Activated B cell treated with CpG ODN at 0.5 μM for 24 hours (primary cell): ENCODE data around the gene EDRF1. TPM values are rescaled to one million over a fixed set of nuclear protein-coding genes. Genes with fewer than 3 reads are reported as not detected.

Source experiments
- ATAC-seq: fragments of 200-7000 bp; cut with Tn5 transposase; one replicate; pipeline ENCODE4 v1.10.0; 2021; ENCODE audit warnings: low read depth, mild to moderate bottlenecking, moderate library complexity
- CTCF ChIA-PET: fragments of 350-600 bp; sonication (Branson Sonifier 250); formaldehyde crosslinking; loops from one replicate; lab custom pipeline; 2021; ENCODE audit warnings: antibody characterized with exemption; lab: Charles Lee
- POLR2A ChIA-PET: fragments of 350-600 bp; sonication (Branson Sonifier 250); formaldehyde crosslinking; loops from one replicate; lab custom pipeline; 2021; ENCODE audit warnings: antibody characterized with exemption; lab: Charles Lee
- DNase-seq: peaks from one replicate; pipeline ENCODE4 v3.0.0; 2022
- H3K27ac Mint-ChIP-seq: one replicate; pipeline ENCODE4 v1.8.0; 2020; ENCODE audit warnings: mixed read lengths
- H3K27me3 Mint-ChIP-seq: one replicate; pipeline ENCODE4 v1.8.0; 2021; ENCODE audit warnings: mixed read lengths
- H3K36me3 Mint-ChIP-seq: one replicate; pipeline ENCODE4 v1.8.0; 2021; ENCODE audit warnings: low read depth, mixed read lengths
- H3K4me1 Mint-ChIP-seq: one replicate; pipeline ENCODE4 v1.8.0; 2021; ENCODE audit warnings: mixed read lengths
- H3K4me3 Mint-ChIP-seq: one replicate; pipeline ENCODE4 v1.8.0; 2020; ENCODE audit warnings: mild to moderate bottlenecking, mixed read lengths
- H3K9me3 Mint-ChIP-seq: one replicate; pipeline ENCODE4 v1.8.0; 2020; ENCODE audit warnings: mixed read lengths
- CTCF ChIP-seq: fragments of 200-600 bp; IDR thresholded peaks from one replicate; pipeline ENCODE4 v1.8.0; 2022; ENCODE audit warnings: antibody characterized with exemption, mild to moderate bottlenecking
- intact Hi-C: fragments of 100-400 bp; cut with micrococcal nuclease; formaldehyde crosslinking; loops from one replicate; pipeline ENCODE4 v1.15.1; 2024
- total RNA-seq: library from RNA; stranded (reverse); gene quantifications from 2 replicates; pipeline ENCODE4 v1.2.3, GENCODE V29; 2022

The EDRF1 gene
- total RNA-seq, 1 donor from 2014 or later, result 52.7 TPM

DNA sequence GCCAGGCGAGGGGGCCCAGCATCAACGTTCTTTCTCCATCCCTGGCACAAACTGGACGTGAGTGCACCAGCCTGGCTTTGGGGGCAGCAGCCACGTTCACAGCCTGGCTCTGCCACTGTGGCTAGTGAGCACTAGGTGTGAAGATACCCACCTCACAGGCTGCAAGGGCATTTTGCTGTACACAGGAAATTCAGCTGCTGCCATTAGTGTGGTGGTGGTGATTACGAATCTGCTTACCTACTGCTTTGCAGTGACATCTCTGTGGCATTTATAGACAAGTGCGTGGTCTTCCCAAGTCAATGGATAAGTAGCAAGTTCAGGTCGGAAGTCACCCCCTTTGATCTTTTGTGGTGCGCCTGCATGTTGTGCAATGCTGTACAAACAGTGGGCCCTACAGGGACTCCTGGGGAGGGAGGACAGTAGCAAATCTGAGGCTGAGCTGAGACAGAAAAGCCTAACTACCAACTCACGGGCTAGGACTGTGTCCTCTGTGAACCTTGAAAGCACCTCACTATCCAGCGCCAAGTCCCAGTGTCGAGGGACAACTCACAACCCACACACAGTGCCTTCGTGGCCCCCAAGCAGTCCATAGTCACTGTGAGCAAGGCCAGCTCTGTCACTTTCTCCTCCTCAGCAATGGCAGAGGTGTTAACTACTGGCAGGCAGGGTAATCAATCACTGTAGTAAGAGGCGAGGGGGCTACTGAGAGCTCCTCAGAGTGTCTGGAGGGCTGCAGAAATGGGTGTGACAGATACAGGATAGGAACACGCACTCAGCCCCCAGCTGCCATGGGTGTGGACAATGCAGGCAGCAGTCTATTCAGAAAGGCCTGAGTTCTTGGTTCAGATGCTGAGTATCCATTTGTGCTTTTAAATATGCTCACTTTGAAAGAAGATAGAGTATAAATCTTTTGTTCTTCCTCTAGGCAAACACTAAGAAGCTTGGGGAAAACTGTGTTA lies 73.1 kb downstream of the EDRF1 start:
- Mint-ChIP-seq H3K4me3 (no peak overlapping the region), H3K36me3 (peaks cover 76% of the 10 kb centered on the region), H3K27me3 (no peaks in the 10 kb centered on the region), H3K9me3 (no peaks in the 10 kb centered on the region), H3K27ac (no peak overlapping the region), H3K4me1 (no peaks in the 10 kb centered on the region)
- ChIA-PET CTCF (no interaction called here), POLR2A (no interaction called here)
- intact Hi-C loops, result no loop called here
- ATAC-seq (no peak), DNase-seq (no peak)
- no peak for TF ChIP-seq CTCF

DNA sequence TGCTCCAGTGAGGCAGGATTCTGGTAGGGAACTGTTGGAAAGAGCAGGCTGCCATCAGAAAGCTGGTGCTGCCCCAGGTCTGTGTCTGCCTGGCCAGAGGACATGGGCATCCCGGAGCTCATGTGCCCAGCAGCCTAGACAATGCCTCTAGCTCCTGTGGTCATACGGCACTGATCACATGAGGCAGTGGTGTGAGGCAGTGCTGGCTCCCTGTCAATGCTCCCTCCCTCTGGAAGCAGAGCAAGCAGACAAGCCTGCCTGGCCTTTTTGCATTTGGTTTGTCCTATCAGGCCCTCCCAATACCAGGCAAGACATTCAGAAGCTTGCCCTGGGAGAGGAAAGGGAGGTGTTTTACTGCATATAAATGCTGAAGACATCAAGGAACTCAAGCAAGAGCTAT lies 75.6 kb downstream of the EDRF1 start:
- no peak for ATAC-seq
- Mint-ChIP-seq H3K27ac (no peak overlapping the region), H3K4me1 (no peaks in the 10 kb centered on the region), H3K4me3 (no peak overlapping the region), H3K27me3 (no peaks in the 10 kb centered on the region), H3K9me3 (no peaks in the 10 kb centered on the region), H3K36me3 (peaks cover 71% of the 10 kb centered on the region)
- intact Hi-C loops, result no loop called here
- no peak for TF ChIP-seq CTCF
- CTCF ChIA-PET, result no interaction called here
- no peak for DNase-seq
- POLR2A ChIA-PET, result no interaction called here

- POLR2A ChIA-PET, result no interaction called here
- H3K4me3 Mint-ChIP-seq, result no peak overlapping the region
- ATAC-seq (no peak), DNase-seq (no peak)
- H3K4me1 Mint-ChIP-seq, result no peaks in the 10 kb centered on the region
- CTCF ChIA-PET, result no interaction called here
- intact Hi-C loops, result no loop called here
- no peak for TF ChIP-seq CTCF
- H3K27ac Mint-ChIP-seq, result no peak overlapping the region
- H3K27me3 Mint-ChIP-seq, result no peaks in the 10 kb centered on the region
- H3K36me3 Mint-ChIP-seq, result peaks cover 72% of the 10 kb centered on the region
- no peaks in the 10 kb centered on the region for H3K9me3 Mint-ChIP-seq
These were observed 76.2 kb downstream of the EDRF1 start for GRCh38 chr10:125795637-125796190.

DNA sequence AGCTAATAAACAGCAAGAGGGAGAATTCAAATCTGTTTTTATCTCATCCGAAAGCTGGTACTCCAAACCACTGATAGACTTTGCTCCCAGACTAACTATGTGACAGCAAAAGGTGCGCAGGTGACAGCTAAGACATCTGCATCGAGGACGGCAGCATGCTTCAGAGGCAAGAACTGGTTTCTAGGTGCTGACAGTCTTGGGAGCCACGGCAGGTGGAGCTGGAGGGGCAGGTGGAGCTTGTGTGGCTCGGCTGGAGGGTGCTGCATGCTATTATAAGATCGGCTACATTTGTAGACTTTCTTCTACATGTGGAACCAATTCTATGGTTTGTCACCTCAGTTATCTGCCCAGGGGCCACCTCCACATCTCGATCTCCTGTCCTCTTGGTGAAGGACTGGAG lies 77.9 kb downstream of the EDRF1 start:
- DNase-seq, result no peak
- Mint-ChIP-seq H3K27me3 (no peaks in the 10 kb centered on the region), H3K9me3 (no peaks in the 10 kb centered on the region), H3K36me3 (peaks cover 71% of the 10 kb centered on the region), H3K4me1 (no peaks in the 10 kb centered on the region), H3K4me3 (no peak overlapping the region), H3K27ac (no peak overlapping the region)
- TF ChIP-seq CTCF, result no peak
- intact Hi-C loops, result no loop called here
- ChIA-PET POLR2A (no interaction called here), CTCF (no interaction called here)
- ATAC-seq, result no peak

DNA sequence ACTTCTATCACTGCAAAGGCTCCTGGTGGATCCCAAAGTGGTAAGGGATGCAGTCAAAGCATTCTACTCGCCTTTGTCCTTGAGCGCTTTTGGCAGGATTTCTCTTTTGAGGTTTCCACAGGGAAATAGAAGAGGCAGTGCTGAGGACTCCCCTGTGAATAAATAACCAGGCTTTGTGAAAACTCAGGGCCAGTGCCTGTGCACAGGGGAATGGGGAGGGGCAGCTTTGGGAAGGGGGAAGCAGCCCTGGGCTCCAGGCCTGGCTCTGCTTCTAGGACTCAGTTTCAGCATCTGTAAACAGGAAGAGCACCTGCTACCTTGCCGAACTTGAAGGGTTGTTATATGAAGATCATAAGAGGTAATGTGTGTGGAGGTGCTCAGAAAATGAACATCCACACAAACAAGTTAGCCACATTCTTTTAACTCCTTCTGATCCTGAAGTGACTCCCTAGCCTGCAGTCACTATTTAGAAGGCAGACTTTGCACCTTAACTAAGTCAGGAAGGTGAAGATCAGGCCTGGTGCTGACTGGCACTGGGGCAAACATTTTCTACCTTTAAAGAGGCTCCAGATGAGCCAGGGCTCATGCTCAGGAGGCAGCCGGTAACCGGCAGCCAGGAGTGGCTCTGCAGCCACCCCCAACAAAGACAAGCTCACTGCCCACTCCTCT lies 78.6 kb downstream of the EDRF1 start:
- H3K27ac Mint-ChIP-seq, result no peak overlapping the region
- no peak for ATAC-seq
- no peak for DNase-seq
- H3K4me3 Mint-ChIP-seq, result no peak overlapping the region
- H3K36me3 Mint-ChIP-seq, result peaks cover 68% of the 10 kb centered on the region
- H3K27me3 Mint-ChIP-seq, result no peaks in the 10 kb centered on the region
- H3K9me3 Mint-ChIP-seq, result no peaks in the 10 kb centered on the region
- H3K4me1 Mint-ChIP-seq, result no peaks in the 10 kb centered on the region
- ChIA-PET CTCF (no interaction called here), POLR2A (no interaction called here)
- TF ChIP-seq CTCF, result no peak
- intact Hi-C loops, result no loop called here
